Stimulated activated naive CD8-positive, alpha-beta T cell treated with anti-CD3 and anti-CD28 coated beads, Interleukin-15, Interleukin-2, amounts not matched to agents 100 U/mL and 50 U/mL, for 24 hours (primary cell): ENCODE measurements around the gene SMG6.
A peak's percentile ranks its signal among the peaks of the same experiment; 100 is the strongest.
"Not testable (repeated sequence)": the region's sequence is repeated elsewhere in the genome, so short reads cannot be mapped to it uniquely, and the experiment has no call there.

Experiments used
- ATAC-seq: fragments of 150-1000 bp; cut with Tn5 transposase; one replicate; pipeline ENCODE4 v1.10.0; 2021
- DNase-seq: peaks from one replicate; pipeline ENCODE4 v3.0.0; 2021

Gene SMG6

GRCh38 chr17:2304931-2305330 lies 1.3 kb upstream of the SMG6 start:
- DNase-seq (no peak), ATAC-seq (no peak)

- ATAC-seq (no peak), DNase-seq (no peak)
Observed at GRCh38 chr17:2302778-2303203, 794 bp downstream of the SMG6 start.

GRCh38 chr17:2299756-2300155 lies 3.8 kb downstream of the SMG6 start:
- no peak for DNase-seq
- no peak for ATAC-seq

- DNase-seq = no peak
- ATAC-seq = no peak
Observed at GRCh38 chr17:2299136-2299535, 4.4 kb downstream of the SMG6 start.

- DNase-seq (no peak), ATAC-seq (no peak)
Observed at GRCh38 chr17:2297023-2297422, 6.6 kb downstream of the SMG6 start.

GRCh38 chr17:2295575-2295974 lies 8.0 kb downstream of the SMG6 start:
- ATAC-seq (peak; percentile 92), DNase-seq (no peak)

GRCh38 chr17:2292100-2292499 lies 11.5 kb downstream of the SMG6 start:
- no peak for DNase-seq
- no peak for ATAC-seq

GRCh38 chr17:2289878-2290478 lies 13.6 kb downstream of the SMG6 start:
- no peak for DNase-seq
- ATAC-seq = no peak

- DNase-seq = no peak
- ATAC-seq = no peak
Observed at GRCh38 chr17:2283302-2283701, 20.3 kb downstream of the SMG6 start.

GRCh38 chr17:2282297-2282873 lies 21.2 kb downstream of the SMG6 start:
- DNase-seq (no peak), ATAC-seq (peak; percentile 65)

GRCh38 chr17:2279707-2280106 lies 23.9 kb downstream of the SMG6 start:
- DNase-seq = no peak
- no peak for ATAC-seq

GRCh38 chr17:2277429-2278170 lies 26.0 kb downstream of the SMG6 start:
- DNase-seq = no peak
- no peak for ATAC-seq

GRCh38 chr17:2275722-2276121 lies 27.9 kb downstream of the SMG6 start:
- DNase-seq (no peak), ATAC-seq (no peak)

GRCh38 chr17:2274414-2274813 lies 29.2 kb downstream of the SMG6 start:
- no peak for DNase-seq
- no peak for ATAC-seq

GRCh38 chr17:2271985-2272702 lies 31.4 kb downstream of the SMG6 start:
- ATAC-seq (peak; percentile 76), DNase-seq (no peak)

- DNase-seq (no peak), ATAC-seq (no peak)
Observed at GRCh38 chr17:2267354-2267753, 36.2 kb downstream of the SMG6 start.

- DNase-seq (no peak), ATAC-seq (no peak)
Observed at GRCh38 chr17:2266865-2267228, 36.7 kb downstream of the SMG6 start.

GRCh38 chr17:2266045-2266864 lies 37.3 kb downstream of the SMG6 start:
- ATAC-seq (peak; percentile 82), DNase-seq (peak; percentile 84)

- not testable (repeated sequence) for DNase-seq, ATAC-seq
Observed at GRCh38 chr17:2265166-2265565, 38.4 kb downstream of the SMG6 start.

- DNase-seq = no peak
Observed at GRCh38 chr17:2264067-2264860, 39.3 kb downstream of the SMG6 start.

More at GRCh38 chr17:2264067-2264860, 39.3 kb downstream of the SMG6 start:
- ATAC-seq = no peak
